ENCODE data around the gene PITX1. TPM values are rescaled to one million over a fixed set of nuclear protein-coding genes. Genes with fewer than 3 reads are reported as not detected.

Gene PITX1
- total and polyA plus RNA-seq, 7 donors, result 13.6 to 103 (median 42.7) TPM

DNA sequence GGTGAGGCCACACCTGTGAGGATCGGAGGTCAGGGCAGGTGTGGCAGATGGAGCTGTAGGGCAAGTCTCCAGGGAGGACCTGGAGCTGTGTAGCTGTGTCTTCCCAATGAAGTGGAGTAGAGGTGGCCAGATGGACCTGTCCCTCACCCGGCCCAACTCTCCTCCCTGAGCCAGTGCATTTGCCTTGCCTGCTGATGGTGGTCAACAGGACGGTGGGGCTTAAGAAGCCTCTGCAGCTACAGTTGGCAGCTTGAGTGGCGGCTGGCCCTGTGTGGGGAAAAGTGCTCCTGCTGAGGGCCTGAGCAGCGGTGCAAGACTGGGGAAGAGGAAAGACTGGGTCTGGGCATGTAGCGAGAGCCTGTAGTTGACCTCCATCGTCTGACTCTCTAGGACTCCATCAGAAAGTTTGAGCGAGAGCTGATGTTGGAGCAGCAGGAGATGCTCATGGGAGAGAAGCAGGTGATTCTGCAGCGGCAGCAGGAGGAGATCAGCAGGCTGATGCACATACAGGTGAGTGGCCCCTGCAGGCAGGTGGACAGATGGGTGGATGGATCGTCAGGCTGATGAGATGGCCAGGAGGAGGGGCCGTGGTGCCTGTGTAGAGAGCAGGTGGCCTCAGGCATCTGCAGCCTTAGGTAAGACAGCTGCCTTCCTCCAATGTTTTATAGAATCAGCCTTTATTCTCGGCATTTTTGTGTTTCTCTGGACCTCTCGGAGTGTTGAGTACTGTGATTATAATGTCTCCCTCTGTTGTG lies 24.9 kb downstream of the PITX1 start:
- H3K4me3 ChIP-seq, result no peak overlapping the region
- H3K9me3 ChIP-seq, result no peaks in the 10 kb centered on the region
- TF ChIP-seq, protein P1, sequence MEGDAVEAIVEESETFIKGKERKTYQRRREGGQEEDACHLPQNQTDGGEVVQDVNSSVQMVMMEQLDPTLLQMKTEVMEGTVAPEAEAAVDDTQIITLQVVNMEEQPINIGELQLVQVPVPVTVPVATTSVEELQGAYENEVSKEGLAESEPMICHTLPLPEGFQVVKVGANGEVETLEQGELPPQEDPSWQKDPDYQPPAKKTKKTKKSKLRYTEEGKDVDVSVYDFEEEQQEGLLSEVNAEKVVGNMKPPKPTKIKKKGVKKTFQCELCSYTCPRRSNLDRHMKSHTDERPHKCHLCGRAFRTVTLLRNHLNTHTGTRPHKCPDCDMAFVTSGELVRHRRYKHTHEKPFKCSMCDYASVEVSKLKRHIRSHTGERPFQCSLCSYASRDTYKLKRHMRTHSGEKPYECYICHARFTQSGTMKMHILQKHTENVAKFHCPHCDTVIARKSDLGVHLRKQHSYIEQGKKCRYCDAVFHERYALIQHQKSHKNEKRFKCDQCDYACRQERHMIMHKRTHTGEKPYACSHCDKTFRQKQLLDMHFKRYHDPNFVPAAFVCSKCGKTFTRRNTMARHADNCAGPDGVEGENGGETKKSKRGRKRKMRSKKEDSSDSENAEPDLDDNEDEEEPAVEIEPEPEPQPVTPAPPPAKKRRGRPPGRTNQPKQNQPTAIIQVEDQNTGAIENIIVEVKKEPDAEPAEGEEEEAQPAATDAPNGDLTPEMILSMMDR (IDR thresholded peaks at IDR 0.05), result no peak
- intact Hi-C loops (cut with DNase I), result no loop called here
- no peaks in the 10 kb centered on the region for H3K4me1 ChIP-seq
- DNase-seq (no peak), ATAC-seq (no peak)
- H3K27me3 ChIP-seq (ENCODE audit: insufficient read depth in 3 of 3, low read length in 2 of 3), result no peaks in the 10 kb centered on the region
- WGBS, 3 donors, result 84 to 92% (median 84%) methylated on average over 12 to 13 of the region's 13 CpGs
- no peaks in the 10 kb centered on the region for H3K36me3 ChIP-seq (ENCODE audit: insufficient read depth in 1 of 2, low read depth in 1 of 2)
- no peak overlapping the region for H3K27ac ChIP-seq

DNA sequence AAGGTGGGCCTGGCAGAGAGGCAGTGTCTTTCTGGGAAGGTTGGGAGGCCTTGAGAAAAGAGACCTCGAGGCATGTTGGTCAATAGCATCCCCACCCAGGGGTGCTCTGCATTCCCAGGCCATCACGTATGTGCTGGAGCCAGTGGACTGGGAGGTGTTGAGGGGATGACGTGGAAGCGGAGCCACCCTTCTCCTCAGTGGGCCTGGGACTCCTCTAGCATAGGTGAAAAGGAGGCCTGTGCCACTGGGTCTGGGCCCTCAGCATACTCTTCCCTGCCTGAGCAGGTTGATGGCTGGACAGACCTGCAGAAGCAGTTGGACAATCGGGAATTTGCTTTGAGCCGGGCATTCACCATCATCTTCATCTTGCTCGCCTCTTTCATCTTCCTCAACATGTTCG lies 25.5 kb downstream of the PITX1 start:
- intact Hi-C loops (cut with DNase I), result no loop called here
- Histone ChIP-seq H3K4me3 (no peak overlapping the region), H3K36me3 (ENCODE audit: insufficient read depth in 1 of 2, low read depth in 1 of 2) (no peaks in the 10 kb centered on the region), H3K9me3 (no peaks in the 10 kb centered on the region), H3K27ac (no peak overlapping the region), H3K4me1 (no peaks in the 10 kb centered on the region), H3K27me3 (ENCODE audit: insufficient read depth in 3 of 3, low read length in 2 of 3) (no peaks in the 10 kb centered on the region)
- 93 to 99% (median 97%) methylated on average over 8 of the region's 8 CpGs for WGBS, 3 donors
- no peak for DNase-seq
- TF ChIP-seq, protein P1 (IDR thresholded peaks at IDR 0.05), result no peak
- no peak for ATAC-seq

DNA sequence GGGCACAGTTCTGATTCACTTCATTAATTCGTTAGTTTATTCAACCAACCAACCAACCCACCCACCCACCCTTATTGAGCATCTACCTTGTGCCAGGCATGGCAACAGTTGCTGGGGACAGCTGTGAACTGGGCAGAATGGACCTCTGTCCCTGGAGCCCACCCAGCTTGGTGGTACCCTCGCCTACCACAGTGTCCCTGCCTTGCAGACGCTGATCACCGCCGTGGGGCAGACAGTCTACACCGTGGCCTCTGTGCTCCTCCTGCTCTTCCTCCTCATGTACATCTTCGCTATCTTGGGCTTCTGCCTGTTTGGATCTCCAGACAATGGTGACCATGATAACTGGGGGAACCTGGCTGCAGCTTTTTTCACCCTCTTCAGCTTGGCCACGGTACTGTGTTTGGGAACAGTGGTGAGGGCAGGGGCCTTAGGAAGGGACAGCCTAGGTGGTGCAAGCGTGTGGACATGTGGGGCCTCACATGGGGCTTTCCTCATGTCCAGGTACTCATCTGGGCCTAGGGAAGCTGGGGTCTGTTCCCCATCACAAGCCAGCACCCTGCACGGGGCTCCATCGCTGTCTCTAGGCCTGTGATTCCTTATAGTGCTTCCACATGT lies 26.2 kb downstream of the PITX1 start:
- 85 to 89% (median 86%) methylated on average over 11 of the region's 11 CpGs for WGBS, 3 donors
- no peak for ATAC-seq
- H3K4me1 ChIP-seq, result no peaks in the 10 kb centered on the region

GRCh38 chr5:135007305-135007704 lies 26.7 kb downstream of the PITX1 start:
- no peaks in the 10 kb centered on the region for H3K27me3 ChIP-seq (ENCODE audit: insufficient read depth in 3 of 3, low read length in 2 of 3)
- DNase-seq (no peak), ATAC-seq (no peak)
- H3K27ac ChIP-seq, result no peak overlapping the region
- intact Hi-C loops (cut with DNase I), result no loop called here
- no peak overlapping the region for H3K4me3 ChIP-seq
- TF ChIP-seq, protein P1 (IDR thresholded peaks at IDR 0.05), result no peak
- no peaks in the 10 kb centered on the region for H3K9me3 ChIP-seq
- H3K4me1 ChIP-seq, result no peaks in the 10 kb centered on the region
- 96 to 99% (median 98%) methylated on average over 9 of the region's 9 CpGs for WGBS, 3 donors
- no peaks in the 10 kb centered on the region for H3K36me3 ChIP-seq (ENCODE audit: insufficient read depth in 1 of 2, low read depth in 1 of 2)

More for the DNA sequence above, 26.2 kb downstream of the PITX1 start:
- Histone ChIP-seq H3K9me3 (no peaks in the 10 kb centered on the region), H3K4me3 (no peak overlapping the region), H3K36me3 (ENCODE audit: insufficient read depth in 1 of 2, low read depth in 1 of 2) (no peaks in the 10 kb centered on the region), H3K27ac (no peak overlapping the region), H3K27me3 (ENCODE audit: insufficient read depth in 3 of 3, low read length in 2 of 3) (no peaks in the 10 kb centered on the region)
- intact Hi-C loops (cut with DNase I), result no loop called here
- DNase-seq, result no peak
- TF ChIP-seq, protein P1 (IDR thresholded peaks at IDR 0.05), result no peak

Data from psoas muscle (tissue), 8 donors.